MM.1S (cell line): ENCODE measurements around the gene APOA4.

Experiments used
- EZH2phosphoT487 ChIP-seq: fragments of 300-600 bp; sonication (generic); IDR thresholded peaks from 2 replicates; pipeline ENCODE4 v1.6.1; 2018; ENCODE audit warnings: antibody characterized with exemption, low read length
- TF ChIP-seq, protein P1 (sequence below): fragments of 300-600 bp; sonication (generic); IDR thresholded peaks from 2 replicates; pipeline ENCODE4 v1.5.1; 2016; ENCODE audit warnings: antibody characterized with exemption, low read length, mixed read lengths

DNA sequence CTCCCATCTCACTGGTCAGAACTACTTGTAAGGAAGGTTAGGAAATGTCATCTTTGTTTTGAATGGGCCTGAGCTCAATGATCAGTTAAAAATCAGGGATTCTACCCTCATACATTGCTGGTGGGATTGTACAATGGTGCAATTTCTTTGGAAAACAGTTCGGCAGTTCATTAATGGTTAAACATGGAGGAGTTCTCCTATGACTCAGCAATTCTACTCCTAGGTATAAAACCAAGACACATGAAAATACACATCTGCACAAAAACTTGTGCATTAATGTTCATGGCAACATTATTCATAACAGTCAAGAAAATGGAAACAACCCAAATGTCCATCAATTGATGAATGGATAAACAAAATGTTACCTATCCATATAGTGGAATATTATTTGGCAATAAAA lies 26.6 kb downstream of the APOA4 start:
- TF ChIP-seq, protein P1, sequence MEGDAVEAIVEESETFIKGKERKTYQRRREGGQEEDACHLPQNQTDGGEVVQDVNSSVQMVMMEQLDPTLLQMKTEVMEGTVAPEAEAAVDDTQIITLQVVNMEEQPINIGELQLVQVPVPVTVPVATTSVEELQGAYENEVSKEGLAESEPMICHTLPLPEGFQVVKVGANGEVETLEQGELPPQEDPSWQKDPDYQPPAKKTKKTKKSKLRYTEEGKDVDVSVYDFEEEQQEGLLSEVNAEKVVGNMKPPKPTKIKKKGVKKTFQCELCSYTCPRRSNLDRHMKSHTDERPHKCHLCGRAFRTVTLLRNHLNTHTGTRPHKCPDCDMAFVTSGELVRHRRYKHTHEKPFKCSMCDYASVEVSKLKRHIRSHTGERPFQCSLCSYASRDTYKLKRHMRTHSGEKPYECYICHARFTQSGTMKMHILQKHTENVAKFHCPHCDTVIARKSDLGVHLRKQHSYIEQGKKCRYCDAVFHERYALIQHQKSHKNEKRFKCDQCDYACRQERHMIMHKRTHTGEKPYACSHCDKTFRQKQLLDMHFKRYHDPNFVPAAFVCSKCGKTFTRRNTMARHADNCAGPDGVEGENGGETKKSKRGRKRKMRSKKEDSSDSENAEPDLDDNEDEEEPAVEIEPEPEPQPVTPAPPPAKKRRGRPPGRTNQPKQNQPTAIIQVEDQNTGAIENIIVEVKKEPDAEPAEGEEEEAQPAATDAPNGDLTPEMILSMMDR = no peak
- TF ChIP-seq EZH2phosphoT487 = no peak
